Peyer's patch (tissue), 4 donors: ENCODE data around the gene TRIM61. TPM values are rescaled to one million over a fixed set of nuclear protein-coding genes. Genes with fewer than 3 reads are reported as not detected.
"Not testable (repeated sequence)": the region's sequence is repeated elsewhere in the genome, so short reads cannot be mapped to it uniquely, and the experiment has no call there.

Experiments used
- DNase-seq, 3 donors: peaks; one replicate each; pipeline ENCODE4 v3.0.0-alpha.2; 2017 to 2019
- H3K27ac ChIP-seq, 4 donors: fragments of 200-600 bp; sonication (generic); one replicate each; pipeline ENCODE4 v1.5.1; 2016 to 2019
- H3K27me3 ChIP-seq, 2 donors: fragments of 200-600 bp; sonication (generic); one replicate each; pipeline ENCODE4 v1.5.1; 2019
- H3K36me3 ChIP-seq, 3 donors: fragments of 200-600 bp; sonication (generic); one replicate each; pipeline ENCODE4 v1.5.1; 2016 to 2019
- H3K4me1 ChIP-seq, 4 donors: fragments of 200-600 bp; sonication (generic); one replicate each; pipeline ENCODE4 v1.5.1; 2016 to 2019
- H3K4me3 ChIP-seq, 4 donors: fragments of 200-600 bp; sonication (generic); 1 replicate in 3 of 4; 2 replicates in 1 of 4; pipeline ENCODE4 v1.5.1; 2016 to 2019; ENCODE audit warnings: mild to moderate bottlenecking in 1 of 4
- H3K9me3 ChIP-seq, 4 donors: fragments of 200-600 bp; sonication (generic); one replicate each; pipeline ENCODE4 v1.5.1; 2016 to 2019; ENCODE audit warnings: mild to moderate bottlenecking in 1 of 4
- POLR2A ChIP-seq, 2 donors: fragments of 450-650 bp; IDR thresholded peaks; one replicate each; pipeline ENCODE4 v1.5.1; 2017; ENCODE audit warnings: antibody characterized with exemption in 2 of 2, mild to moderate bottlenecking in 2 of 2, moderate library complexity in 2 of 2
- total RNA-seq, 4 donors: library from RNA; depleted of rRNA; stranded (reverse); fragments of >200 nt; gene quantifications; one replicate each; pipeline ENCODE4 v1.1.0, GENCODE V29; 2016
- TF ChIP-seq, protein P1 (sequence below), 6 experiments: fragments of 450-650 bp in 4 of 6; fragments of 200-600 bp in 2 of 6; sonication (generic) in 1 of 6; IDR thresholded peaks; one replicate each; pipeline ENCODE4 v1.5.1; 2017 to 2019; ENCODE audit warnings: antibody characterized with exemption in 6 of 6, mild to moderate bottlenecking in 3 of 6, moderate library complexity in 1 of 6

The TRIM61 gene
- total RNA-seq, 4 donors from 2014 or later: 0.53 to 1.7 TPM; not detected in 2

DNA sequence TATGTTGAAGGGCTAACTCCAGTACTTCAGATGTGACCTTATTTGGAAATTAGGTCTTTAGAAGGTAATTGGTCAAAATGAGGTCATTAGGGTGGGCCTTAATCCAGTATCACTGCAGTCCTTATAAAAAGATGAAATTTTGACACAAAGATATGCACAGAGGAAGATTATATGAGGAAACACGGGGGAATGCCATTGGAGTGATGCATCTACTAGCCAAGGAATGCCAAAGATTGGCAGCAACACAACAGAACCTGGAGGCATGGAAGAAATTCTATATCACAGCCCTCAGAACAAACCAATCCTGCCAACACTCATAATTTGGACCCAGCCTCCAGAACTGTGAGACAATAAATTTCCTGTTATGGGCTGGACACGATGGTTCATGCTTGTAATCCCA, 17.6 kb downstream of the TRIM61 start:
- peaks cover 0 to 5% (median 0%) of the 10 kb centered on the region in 4 donors for H3K4me1 ChIP-seq
- H3K9me3 ChIP-seq: no peaks in the 10 kb centered on the region
- no peaks in the 10 kb centered on the region for H3K27me3 ChIP-seq
- no peak overlapping the region for H3K27ac ChIP-seq
- no peak overlapping the region for H3K4me3 ChIP-seq
- H3K36me3 ChIP-seq: no peaks in the 10 kb centered on the region
- DNase-seq: no peak
- TF ChIP-seq, protein P1, sequence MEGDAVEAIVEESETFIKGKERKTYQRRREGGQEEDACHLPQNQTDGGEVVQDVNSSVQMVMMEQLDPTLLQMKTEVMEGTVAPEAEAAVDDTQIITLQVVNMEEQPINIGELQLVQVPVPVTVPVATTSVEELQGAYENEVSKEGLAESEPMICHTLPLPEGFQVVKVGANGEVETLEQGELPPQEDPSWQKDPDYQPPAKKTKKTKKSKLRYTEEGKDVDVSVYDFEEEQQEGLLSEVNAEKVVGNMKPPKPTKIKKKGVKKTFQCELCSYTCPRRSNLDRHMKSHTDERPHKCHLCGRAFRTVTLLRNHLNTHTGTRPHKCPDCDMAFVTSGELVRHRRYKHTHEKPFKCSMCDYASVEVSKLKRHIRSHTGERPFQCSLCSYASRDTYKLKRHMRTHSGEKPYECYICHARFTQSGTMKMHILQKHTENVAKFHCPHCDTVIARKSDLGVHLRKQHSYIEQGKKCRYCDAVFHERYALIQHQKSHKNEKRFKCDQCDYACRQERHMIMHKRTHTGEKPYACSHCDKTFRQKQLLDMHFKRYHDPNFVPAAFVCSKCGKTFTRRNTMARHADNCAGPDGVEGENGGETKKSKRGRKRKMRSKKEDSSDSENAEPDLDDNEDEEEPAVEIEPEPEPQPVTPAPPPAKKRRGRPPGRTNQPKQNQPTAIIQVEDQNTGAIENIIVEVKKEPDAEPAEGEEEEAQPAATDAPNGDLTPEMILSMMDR (IDR thresholded peaks at IDR 0.05): no peak
- TF ChIP-seq POLR2A (IDR thresholded peaks at IDR 0.05): no peak

DNA sequence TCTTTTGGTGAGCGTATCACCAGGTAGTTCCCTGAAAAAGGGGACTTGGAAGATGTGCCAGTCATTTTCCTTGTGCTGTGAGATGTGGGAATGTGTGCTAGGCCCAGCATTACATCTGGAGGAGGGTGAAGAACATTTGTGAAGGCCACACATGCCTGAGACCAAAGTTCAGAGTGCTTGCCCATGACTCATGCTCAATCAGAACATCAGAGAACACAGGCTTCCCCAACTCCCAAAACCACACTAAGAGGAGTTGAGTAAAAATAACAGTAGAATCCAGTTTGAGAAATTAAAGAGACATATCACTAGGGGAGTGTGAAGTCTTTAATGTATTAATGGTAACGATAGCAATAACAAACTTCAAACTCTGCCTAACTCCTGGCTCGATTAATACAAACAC, 18.0 kb downstream of the TRIM61 start:
- not testable (repeated sequence) for H3K4me3 ChIP-seq, H3K9me3 ChIP-seq, H3K4me1 ChIP-seq, DNase-seq, H3K36me3 ChIP-seq, H3K27me3 ChIP-seq, H3K27ac ChIP-seq

DNA sequence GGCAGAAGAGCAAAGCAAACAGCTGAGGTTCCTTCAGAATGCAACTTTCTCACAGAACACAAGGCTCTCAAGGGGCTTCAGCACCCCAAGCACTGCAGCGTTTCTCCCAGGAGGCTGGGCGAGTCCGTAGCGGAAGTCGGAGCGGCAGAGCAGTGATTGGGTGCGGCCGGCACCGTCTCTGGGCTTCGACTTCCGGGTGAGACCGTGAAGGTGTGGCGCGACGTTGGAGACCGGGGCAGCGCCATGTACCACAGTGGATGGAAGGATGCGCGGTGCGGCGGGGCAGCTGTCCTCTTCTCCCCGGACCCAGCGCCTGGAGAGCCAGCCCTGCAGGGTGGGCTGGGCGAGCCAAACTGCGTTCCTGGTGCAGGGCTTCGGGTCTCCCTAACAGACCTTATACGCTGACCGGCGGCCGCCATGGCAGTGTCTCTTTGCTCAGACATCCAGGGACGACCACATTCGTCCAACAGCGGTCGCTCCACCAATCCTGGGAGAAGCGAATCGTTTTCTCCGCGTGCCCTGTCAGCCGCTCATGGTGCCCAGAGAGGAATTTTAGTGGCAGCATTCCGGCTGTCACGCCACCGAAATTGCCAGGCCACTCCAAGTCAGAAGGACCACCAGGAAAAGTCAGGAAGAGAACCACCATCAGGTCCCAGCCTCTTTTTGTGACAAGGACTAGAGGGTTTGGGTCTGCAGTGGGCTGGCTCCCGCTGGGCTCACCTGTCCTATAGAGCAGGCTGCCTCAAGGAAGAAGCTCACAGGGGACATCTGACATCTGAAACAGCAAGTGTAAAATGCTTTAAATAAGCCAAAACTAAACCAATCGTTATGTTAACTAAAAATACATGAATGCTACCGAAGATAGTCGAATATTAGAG, 20.5 kb downstream of the TRIM61 start:
- TF ChIP-seq, protein P1 (IDR thresholded peaks at IDR 0.05): no peak
- no peak for TF ChIP-seq POLR2A (IDR thresholded peaks at IDR 0.05)
- Histone ChIP-seq H3K27ac (peak overlapping the region in 1 of 4 donors; percentile 53), H3K4me3 (peak overlapping the region; percentile 59 to 71 (median 68)), H3K4me1 (peaks cover 0 to 5% (median 0%) of the 10 kb centered on the region in 4 donors), H3K9me3 (no peaks in the 10 kb centered on the region), H3K27me3 (no peaks in the 10 kb centered on the region), H3K36me3 (no peaks in the 10 kb centered on the region)
- DNase-seq: peak; percentile 80 to 87 (median 81)

DNA sequence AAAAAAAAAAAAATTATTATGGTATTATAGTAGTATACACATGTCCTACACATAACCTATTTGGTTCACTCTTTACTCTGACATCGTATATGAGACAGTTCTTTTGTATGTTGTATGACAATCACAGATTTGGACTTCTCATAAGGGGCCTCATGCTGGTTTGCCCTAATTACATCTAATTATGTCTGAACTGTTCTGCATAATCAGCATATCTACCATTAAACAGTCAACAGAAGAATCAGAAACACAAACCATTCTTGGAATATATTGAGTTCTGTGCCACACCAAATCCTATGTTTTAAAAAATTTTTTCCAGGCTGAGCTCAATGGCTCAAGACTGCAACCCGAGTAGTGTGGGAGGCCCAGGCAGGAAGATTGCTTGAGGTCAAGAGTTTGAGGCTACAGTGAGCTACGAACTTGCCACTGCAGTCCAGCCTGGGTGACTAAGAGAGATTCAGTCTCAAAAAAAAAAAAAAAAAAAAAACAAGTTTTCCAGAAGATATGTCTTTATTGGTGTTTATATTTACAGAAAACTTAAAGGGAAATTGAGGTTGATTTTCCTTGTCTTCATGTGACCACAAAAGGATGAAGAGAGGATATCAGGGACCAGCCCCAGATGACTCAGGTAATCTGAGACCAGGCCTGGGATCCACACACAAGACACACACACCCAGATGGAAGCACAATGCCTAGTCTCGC, 22.2 kb downstream of the TRIM61 start:
- Histone ChIP-seq H3K27ac (no peak overlapping the region), H3K27me3 (no peaks in the 10 kb centered on the region), H3K36me3 (no peaks in the 10 kb centered on the region), H3K4me1 (peaks cover 0 to 5% (median 0%) of the 10 kb centered on the region in 4 donors), H3K9me3 (no peaks in the 10 kb centered on the region), H3K4me3 (no peak overlapping the region)
- DNase-seq: no peak
- TF ChIP-seq, protein P1 (IDR thresholded peaks at IDR 0.05): no peak
- TF ChIP-seq POLR2A (IDR thresholded peaks at IDR 0.05): no peak

DNA sequence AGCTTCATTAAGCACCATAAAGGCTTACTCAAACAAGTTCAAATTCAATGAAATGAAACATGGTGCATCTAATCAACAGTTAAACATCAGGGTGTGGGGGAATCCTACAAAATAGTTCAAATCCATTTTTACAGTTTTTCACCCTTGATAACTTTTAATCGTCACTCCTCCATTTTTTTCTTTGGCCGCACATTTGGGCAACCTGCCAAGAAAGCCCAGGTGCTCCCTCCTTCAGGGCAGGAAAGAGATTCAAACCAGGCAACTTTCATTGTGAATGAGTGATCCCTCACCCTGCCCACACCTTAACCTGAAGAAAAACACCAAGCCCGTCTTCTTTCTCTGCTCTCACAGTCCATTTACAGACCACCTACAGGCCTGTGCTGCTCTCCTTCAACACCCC, 24.9 kb downstream of the TRIM61 start:
- Histone ChIP-seq H3K4me1 (peaks cover 0 to 4% (median 0%) of the 10 kb centered on the region in 4 donors), H3K4me3 (no peak overlapping the region), H3K36me3 (no peaks in the 10 kb centered on the region), H3K9me3 (no peaks in the 10 kb centered on the region), H3K27me3 (no peaks in the 10 kb centered on the region), H3K27ac (no peak overlapping the region)
- TF ChIP-seq, protein P1 (IDR thresholded peaks at IDR 0.05): no peak
- TF ChIP-seq POLR2A (IDR thresholded peaks at IDR 0.05): no peak
- DNase-seq: no peak
